GM19240 (cell line): ENCODE data around the gene BEST4.
"Not testable (repeated sequence)": the region's sequence is repeated elsewhere in the genome, so short reads cannot be mapped to it uniquely, and the experiment has no call there.

ENCODE experiments used
- DNase-seq: peaks from one replicate; pipeline ENCODE4 v3.0.0; 2011; ENCODE audit warnings: low spot score; ENCODE audit not compliant: insufficient read length

The BEST4 gene

GRCh38 chr1:44788120-44788860 is at the start of gene BEST4:
Gene BEST4 (minus strand): TSS chr1:44788170. CDS start chr1:44787705, 465 bp downstream.
- DNase-seq, result no peak

DNA sequence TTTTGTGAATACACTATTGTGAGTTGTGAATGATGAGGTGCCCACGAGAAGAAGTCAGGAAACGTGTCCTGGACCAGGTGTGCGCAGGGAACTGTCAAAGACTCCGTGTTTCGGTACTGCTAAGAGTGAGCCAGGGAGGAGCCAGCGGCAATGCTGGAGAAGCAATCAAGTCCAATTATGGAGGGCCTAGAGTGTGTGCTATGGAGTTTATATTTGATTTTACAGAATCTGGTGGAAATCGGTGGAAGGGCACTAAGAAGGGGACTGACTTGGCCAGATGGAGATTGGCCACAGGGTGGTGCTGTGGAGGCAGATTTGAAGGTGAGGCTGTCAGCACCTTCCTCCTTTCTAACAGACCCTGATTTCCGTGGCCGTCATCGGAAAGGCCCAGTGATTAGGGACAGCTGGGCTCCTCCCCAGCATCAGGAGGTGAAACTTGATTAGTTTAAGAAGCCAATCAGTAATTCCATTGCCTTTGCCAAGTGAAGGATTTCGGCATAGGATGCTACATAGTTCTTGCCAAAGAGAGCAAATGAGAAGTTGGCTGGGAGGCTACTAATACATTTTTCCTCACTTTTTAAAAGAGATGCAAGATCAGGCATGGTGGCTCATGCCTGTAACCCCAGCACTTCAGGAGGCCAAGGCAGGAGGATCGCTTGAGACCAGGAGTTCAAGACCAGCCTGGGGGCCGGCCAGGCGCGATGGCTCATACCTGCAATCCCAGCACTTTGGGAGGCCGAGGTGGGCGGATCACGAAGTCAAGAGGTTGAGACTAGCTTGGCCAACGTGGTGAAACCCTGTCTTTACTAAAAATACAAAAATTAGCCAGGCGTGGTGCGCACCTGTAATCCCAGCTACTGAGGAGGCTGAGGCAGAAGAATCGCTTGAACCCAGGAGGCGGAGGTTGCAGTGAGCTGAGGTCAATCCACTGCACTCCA is 48.0 kb upstream of the BEST4 start:
- DNase-seq, result peak; percentile 93

DNA sequence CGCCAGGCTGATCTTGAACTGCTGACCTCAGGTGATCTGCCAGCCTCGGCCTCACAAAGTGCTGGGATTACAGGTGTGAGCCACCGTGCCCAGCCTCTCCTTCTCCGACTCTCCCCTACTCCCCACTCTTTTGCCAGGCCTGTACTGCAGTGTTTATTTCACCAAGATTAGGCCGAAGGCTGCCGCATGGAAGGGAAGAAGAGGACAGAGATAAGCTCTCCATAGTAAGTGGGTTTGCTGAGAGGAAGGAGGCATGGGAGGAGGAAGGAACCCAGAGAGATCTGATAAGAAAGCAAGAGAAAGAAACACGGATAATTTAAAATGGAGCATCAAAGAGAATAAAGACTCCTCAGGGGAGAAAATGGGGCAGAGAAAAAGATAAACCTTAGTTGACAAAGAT is 46.4 kb upstream of the BEST4 start:
- DNase-seq, result no peak

DNA sequence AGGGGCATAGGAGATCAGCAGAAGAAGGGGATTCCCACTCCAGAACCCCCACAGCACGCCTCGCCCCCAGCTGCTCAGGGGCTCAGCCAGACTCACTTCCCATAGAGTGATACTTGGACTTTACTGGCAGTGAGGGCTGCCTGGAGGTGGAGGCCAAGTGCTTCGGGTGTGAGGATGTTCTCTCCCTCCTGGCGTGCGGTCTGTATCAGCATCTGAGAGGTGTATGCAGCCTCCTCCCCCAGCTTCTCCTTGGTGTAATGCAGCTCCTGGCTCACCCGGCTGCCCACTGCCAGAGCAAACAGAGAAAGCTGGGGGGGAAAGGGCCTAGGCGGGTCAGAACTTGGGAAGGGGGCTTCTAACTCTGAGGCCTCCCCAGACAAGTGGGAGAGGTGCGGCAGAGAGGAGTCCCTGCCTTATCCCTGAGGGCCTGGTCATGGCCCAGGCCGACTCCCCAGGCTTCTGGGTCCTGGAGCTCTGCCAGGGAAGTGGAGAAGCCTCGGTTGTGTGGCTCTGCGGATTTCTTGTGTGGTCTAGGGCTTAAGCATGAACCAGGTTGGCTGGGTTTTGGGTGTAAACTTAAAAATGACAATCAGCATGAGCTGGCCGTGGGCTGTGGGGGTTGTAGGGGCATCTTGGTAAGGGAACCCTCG is 44.2 kb upstream of the BEST4 start:
- no peak for DNase-seq

DNA sequence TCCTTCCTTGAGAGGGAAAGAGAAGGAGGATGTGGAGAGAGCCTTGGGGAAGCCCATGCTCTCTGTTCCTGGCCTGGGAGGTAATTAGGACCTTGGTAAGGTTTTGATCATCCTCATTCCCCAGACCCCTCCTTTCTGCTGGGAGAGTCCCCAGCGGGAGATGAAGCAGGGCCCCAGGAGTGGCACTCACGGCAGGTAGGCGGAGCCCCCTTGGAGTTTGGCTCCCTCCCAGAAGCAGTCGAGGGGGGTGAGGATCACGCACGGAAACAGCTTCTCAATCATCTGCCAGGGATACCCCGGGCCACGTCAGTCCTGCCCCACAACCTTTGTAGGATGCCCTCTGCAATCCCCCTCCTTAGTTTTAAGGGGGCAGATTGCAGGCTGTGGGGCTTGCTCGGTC is 43.5 kb upstream of the BEST4 start:
- DNase-seq, result no peak

DNA sequence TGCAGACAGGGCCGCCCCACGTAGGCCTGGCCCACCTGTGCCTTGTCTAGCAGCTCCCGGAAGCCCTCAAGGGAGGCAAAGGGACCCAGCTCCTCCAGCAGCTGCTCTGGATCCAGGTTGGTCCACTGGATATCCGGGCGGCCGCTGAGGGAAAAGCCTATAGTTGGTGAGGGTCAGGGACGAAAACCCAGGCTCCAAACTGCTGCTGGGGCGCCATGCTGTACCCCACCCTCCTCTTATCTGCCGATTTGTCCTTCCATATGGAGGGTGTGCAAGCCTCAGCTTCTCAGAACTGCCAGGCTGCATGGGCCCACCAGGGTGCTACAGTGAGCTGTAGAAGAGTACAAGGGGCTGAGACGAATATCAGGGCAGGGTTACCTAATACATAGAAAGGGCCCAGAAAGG is 42.9 kb upstream of the BEST4 start:
- no peak for DNase-seq

DNA sequence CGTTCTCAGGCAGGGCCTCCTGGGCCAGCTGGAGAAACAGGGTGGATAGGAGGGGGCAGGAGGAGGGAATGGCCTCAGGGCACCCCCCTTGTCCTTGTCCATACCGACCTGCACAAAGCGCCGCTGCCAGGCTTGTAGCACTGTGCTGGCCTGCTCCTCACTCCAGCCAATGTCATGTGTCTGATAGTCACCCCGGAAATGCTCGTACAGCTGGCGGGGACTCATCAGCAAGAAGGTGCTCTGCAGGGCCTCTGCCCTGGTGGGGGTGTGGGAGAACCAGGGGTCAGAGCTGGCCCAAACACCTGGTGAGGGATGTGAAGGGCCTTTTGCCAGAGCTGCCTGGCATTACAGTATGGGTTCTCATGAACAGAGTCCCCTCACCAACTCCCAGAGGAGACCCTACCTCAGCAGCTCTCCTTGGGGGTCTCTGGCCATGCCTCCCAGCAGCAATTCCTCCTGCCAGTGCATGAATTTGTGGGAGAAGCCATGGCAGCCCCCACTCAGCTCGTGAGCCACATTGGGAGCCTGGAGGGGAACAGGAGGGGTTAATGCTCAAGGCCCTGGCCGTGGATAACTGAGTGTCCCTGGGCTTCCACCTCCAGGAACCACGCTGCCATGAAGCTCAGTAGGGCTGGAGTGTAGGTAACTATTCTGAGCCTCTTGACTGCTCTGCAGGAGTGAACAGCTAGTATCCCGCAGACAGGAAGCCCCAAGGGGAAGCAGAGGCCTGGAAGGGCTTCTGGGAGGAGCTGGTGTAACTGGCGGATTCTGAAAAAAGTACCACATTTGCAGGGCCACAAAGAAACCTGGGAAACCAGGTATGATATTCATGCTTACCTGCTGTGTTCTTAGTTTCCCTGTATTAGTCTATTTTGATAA is 41.8 kb upstream of the BEST4 start:
- DNase-seq, result no peak

- no peak for DNase-seq
Measured at GRCh38 chr1:44828841-44829440, 41.0 kb upstream of the BEST4 start.

DNA sequence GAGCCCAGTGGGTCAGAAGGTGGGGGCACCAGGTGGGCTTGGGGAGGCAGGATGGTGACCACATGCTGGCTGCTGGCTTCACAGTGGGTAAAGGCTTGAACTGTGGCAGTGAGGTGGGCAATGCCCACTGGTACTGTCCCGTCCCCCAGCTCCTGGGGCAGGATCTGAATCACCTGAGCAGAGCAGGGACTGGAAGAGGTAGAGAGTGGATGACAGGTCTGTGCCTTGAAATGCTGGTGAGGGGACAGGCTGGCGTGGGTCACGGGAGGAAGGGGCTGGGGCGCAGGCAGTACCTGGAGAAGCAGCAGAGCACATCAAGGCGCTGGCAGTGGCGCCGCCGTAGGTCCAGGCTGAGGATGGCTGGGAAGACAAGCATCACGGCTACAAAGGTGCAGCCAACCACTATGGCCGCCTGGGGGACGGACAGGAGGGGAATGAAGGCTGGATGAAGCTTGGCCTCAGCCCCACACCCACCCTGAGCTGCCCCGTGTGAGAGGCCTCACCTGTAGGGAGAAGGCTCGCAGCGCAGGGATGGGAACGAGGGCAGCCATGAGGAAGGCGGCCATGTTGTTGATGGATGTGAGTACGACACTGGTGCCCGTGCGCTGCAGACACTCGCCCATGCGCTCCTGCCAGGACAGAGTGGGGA is 40.2 kb upstream of the BEST4 start:
- DNase-seq, result no peak

GRCh38 chr1:44827197-44828002 is 39.4 kb upstream of the BEST4 start:
- no peak for DNase-seq

- no peak for DNase-seq
Measured at GRCh38 chr1:44826375-44827196, 38.6 kb upstream of the BEST4 start.

DNA sequence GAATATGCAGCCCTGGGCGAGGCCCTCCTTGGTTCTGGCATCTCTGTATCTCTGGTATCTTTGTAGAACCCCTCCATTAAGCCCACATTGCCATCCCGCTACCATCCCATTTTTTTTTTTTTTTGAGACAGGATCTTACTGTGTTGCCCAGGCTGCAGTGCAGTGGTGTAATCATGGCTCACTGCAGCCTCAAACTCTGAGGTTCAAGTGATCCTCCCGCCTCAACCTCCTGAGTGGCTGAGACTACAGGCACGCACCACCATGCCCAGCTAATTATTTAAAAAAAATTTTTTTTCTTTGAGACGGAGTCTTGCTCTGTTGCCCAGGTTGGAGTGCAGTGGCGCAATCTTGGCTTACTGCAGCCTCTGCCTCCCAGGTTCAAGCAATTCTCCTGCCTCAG is 36.4 kb upstream of the BEST4 start:
- DNase-seq, result not testable (repeated sequence)

GRCh38 chr1:44822981-44823451 is 35.0 kb upstream of the BEST4 start:
- no peak for DNase-seq

GRCh38 chr1:44822131-44822701 is 34.2 kb upstream of the BEST4 start:
- no peak for DNase-seq

GRCh38 chr1:44821240-44821715 is 33.3 kb upstream of the BEST4 start:
- no peak for DNase-seq

DNA sequence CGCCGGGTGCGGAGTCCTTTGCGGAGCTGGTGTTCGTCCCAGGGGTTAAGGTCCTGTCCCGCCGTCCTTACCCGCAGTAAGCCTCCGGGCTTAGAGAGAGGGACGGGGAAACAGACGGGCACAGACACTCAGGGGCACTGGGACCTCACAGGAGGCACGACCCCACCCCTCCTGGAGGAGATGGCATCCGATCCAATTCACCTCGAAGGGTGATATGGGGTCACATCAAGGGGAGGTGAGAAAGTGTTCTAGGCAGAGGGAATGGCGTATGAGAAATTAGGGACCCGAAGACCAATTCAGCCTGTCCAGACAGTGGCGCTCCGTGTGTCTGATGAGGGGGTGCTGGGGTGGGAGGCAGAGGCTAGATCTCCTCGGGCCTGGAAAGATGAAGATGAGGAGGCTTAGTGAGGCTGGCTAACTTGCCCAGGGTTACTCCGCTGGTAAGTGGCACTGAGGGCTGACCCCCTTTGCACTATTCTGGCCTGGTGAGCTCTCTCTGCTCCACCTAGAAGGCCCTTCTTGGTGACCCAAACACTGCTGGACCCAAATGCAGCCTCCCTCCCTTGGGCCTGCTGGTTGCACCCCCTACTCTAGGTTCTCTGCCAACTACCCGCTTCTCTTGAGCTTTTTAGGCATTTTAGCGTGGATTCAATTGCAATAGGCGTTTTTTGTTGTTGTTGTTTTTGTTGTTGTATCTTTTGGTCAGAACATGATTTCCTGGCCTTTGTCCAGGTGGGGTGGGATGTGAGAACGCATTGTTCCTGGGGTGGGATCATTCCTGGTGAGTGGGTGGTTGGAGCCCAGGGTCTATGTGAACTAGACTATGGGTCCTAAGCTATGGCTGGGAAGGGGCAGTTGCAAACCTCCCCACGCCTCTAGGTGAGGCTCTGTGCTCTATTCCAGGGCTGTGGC is 32.6 kb upstream of the BEST4 start:
- no peak for DNase-seq
